CD4-positive, CD25-positive, alpha-beta regulatory T cell (primary cell): ENCODE results near the gene RALGAPA1. TPM values are rescaled to one million over a fixed set of nuclear protein-coding genes. Genes with fewer than 3 reads are reported as not detected.

Source experiments
- ATAC-seq, 2 donors: fragments of 150-1000 bp; cut with Tn5 transposase; one replicate each; pipeline ENCODE4 v1.10.0; 2021; ENCODE audit warnings: low read depth in 2 of 2, moderate number of reproducible peaks in 2 of 2, moderate library complexity in 1 of 2
- DNase-seq, 3 donors: peaks; one replicate each; pipeline versions ENCODE4 v3.0.0 to v3.0.0-alpha.2; 2012 to 2022; ENCODE audit warnings: mixed read lengths in 1 of 3
- H3K27ac ChIP-seq: one replicate; pipeline ENCODE4 v1.7.0; 2013; ENCODE audit warnings: mild to moderate bottlenecking, low read length; ENCODE audit not compliant: insufficient read depth, poor library complexity, severe bottlenecking
- H3K27me3 ChIP-seq: one replicate; pipeline ENCODE4 v1.7.0; 2013; ENCODE audit warnings: low read length; ENCODE audit not compliant: control insufficient read depth, insufficient read depth
- H3K36me3 ChIP-seq: one replicate; pipeline ENCODE4 v1.7.0; 2013; ENCODE audit warnings: mild to moderate bottlenecking, low read length, moderate library complexity; ENCODE audit not compliant: control insufficient read depth, insufficient read depth
- H3K4me1 ChIP-seq: 2 replicates; pipeline ENCODE4 v1.7.0; 2013; ENCODE audit warnings: mild to moderate bottlenecking, low read length; ENCODE audit not compliant: insufficient read depth, control insufficient read depth, poor library complexity, severe bottlenecking
- H3K4me3 ChIP-seq: one replicate; pipeline ENCODE4 v1.7.0; 2013; ENCODE audit warnings: low read depth, mild to moderate bottlenecking, low read length, moderate library complexity
- H3K9me3 ChIP-seq, 2 experiments: 1 replicate in 1 of 2; 2 replicates in 1 of 2; pipeline ENCODE4 v1.7.0; 2013; ENCODE audit warnings: low read length in 2 of 2, mild to moderate bottlenecking in 1 of 2, moderate library complexity in 1 of 2; ENCODE audit not compliant: control insufficient read depth in 2 of 2
- H3K27ac Mint-ChIP-seq, 3 donors: one replicate each; pipeline ENCODE4 v1.8.0; 2020 to 2022; ENCODE audit warnings: mild to moderate bottlenecking in 3 of 3, mixed read lengths in 3 of 3, moderate library complexity in 2 of 3
- H3K27me3 Mint-ChIP-seq: one replicate; pipeline ENCODE4 v1.8.0; 2022; ENCODE audit warnings: mild to moderate bottlenecking, mixed read lengths
- H3K36me3 Mint-ChIP-seq: one replicate; pipeline ENCODE4 v1.8.0; 2020; ENCODE audit warnings: mixed read lengths
- H3K4me1 Mint-ChIP-seq, 4 donors: one replicate each; pipeline ENCODE4 v1.8.0; 2020 to 2022; ENCODE audit warnings: mixed read lengths in 4 of 4, mild to moderate bottlenecking in 1 of 4
- H3K4me3 Mint-ChIP-seq, 4 donors: one replicate each; pipeline ENCODE4 v1.8.0; 2020 to 2022; ENCODE audit warnings: mild to moderate bottlenecking in 4 of 4, mixed read lengths in 4 of 4, moderate library complexity in 3 of 4
- H3K9me3 Mint-ChIP-seq, 7 donors: one replicate each; pipeline ENCODE4 v1.8.0; 2020 to 2022; ENCODE audit warnings: mixed read lengths in 7 of 7, mild to moderate bottlenecking in 3 of 7, moderate library complexity in 2 of 7
- polyA plus RNA-seq, 4 donors: library from polyadenylated mRNA; unstranded; fragments of 300-500 nt; fragmentation: Illumina TruSeq; gene quantifications; one replicate each; pipeline ENCODE4 v1.2.3, GENCODE V29; 2021
- total RNA-seq: library from RNA; stranded (reverse); gene quantifications from one replicate; pipeline ENCODE4 v1.2.3, GENCODE V29; 2022

Gene RALGAPA1
- total and polyA plus RNA-seq, 5 donors from 2014 or later: 14.0 to 93.6 (median 20.3) TPM

DNA sequence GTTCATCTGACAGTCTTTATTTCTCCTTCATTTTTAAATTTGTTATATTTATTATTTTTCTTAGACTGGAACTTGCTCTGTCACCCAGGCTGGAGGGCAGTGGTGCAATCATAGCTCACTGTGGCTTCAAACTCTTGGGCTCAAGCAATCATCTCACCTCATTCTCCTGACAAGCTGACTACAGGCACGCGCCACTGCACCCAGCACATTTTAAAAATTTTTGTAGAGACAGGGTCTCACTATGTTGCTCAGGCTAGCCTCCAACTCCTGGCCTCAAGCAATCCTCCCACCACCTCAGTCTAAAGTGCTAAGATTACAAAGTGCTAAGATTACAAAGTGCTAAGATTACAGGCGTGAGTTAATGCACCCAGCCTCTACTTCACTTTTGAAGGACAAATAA is 96.6 kb downstream of the RALGAPA1 start:
- no peak overlapping the region for H3K27ac ChIP-seq
- peaks cover 43% of the 10 kb centered on the region for H3K36me3 ChIP-seq
- Mint-ChIP-seq H3K4me1 (peaks cover 0 to 11% (median 6%) of the 10 kb centered on the region in 4 donors), H3K27me3 (no peaks in the 10 kb centered on the region), H3K27ac (no peak overlapping the region), H3K4me3 (no peak overlapping the region), H3K36me3 (peaks cover 65% of the 10 kb centered on the region), H3K9me3 (peaks cover 0 to 3% (median 0%) of the 10 kb centered on the region in 7 donors)
- no peaks in the 10 kb centered on the region for H3K9me3 ChIP-seq
- DNase-seq (no peak), ATAC-seq (no peak)
- H3K27me3 ChIP-seq: no peaks in the 10 kb centered on the region
- no peak overlapping the region for H3K4me3 ChIP-seq
- H3K4me1 ChIP-seq: no peaks in the 10 kb centered on the region

DNA sequence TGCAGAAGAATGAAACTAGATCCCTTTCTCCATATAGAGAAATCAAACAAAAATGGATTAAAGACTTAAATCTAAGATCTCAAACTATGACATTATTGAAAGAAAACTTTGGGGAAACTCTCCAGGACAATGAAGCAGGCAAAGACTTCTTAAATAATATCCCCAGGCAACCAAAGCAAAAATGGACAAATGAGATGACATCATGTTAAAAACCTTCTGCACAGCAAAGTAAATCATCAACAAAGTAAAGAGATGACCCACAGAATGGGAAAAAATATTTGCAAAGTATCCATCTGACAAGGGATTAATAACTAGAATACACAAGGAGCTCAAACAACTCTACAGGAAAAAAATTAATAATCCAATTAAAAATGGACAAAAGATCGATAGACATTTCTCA is 101.0 kb downstream of the RALGAPA1 start:
- no peaks in the 10 kb centered on the region for H3K9me3 ChIP-seq
- no peak overlapping the region for H3K4me3 ChIP-seq
- Mint-ChIP-seq H3K4me3 (no peak overlapping the region), H3K9me3 (peaks cover 0 to 3% (median 0%) of the 10 kb centered on the region in 7 donors), H3K36me3 (peaks cover 64% of the 10 kb centered on the region), H3K27ac (no peak overlapping the region), H3K4me1 (peaks cover 0 to 15% (median 8%) of the 10 kb centered on the region in 4 donors), H3K27me3 (no peaks in the 10 kb centered on the region)
- no peak overlapping the region for H3K27ac ChIP-seq
- no peak for DNase-seq
- peaks cover 25% of the 10 kb centered on the region for H3K36me3 ChIP-seq
- H3K4me1 ChIP-seq: no peaks in the 10 kb centered on the region
- H3K27me3 ChIP-seq: no peaks in the 10 kb centered on the region
- ATAC-seq: no peak

DNA sequence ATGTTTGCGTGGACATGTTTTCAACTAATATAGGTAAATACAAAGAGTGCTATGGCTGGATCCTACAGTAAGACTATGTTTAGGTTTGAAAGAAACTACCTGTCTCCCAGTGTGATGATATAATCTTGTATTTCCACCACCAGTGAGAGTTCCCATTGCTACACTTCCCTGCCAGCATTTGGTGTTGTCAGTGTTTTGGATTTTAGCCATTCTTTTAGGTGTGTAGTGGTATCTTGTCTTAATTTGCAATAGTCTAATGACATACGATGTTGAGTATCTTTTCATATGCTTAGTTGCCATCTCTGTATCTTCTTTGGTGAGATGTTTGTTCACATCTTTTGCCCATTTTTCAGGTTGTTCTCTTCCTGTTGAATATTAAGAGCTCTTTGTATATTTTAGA is 103.5 kb downstream of the RALGAPA1 start:
- Histone ChIP-seq H3K9me3 (no peaks in the 10 kb centered on the region), H3K36me3 (peaks cover 14% of the 10 kb centered on the region), H3K4me1 (no peaks in the 10 kb centered on the region), H3K27me3 (no peaks in the 10 kb centered on the region), H3K4me3 (no peak overlapping the region), H3K27ac (no peak overlapping the region)
- H3K9me3 Mint-ChIP-seq: peaks cover 0 to 2% (median 0%) of the 10 kb centered on the region in 7 donors
- DNase-seq: no peak
- no peaks in the 10 kb centered on the region for H3K27me3 Mint-ChIP-seq
- peaks cover 5 to 13% (median 6%) of the 10 kb centered on the region in 4 donors for H3K4me1 Mint-ChIP-seq
- peak overlapping the region in 1 of 3 donors; percentile 2 for H3K27ac Mint-ChIP-seq
- H3K36me3 Mint-ChIP-seq: peaks cover 47% of the 10 kb centered on the region
- no peak for ATAC-seq
- H3K4me3 Mint-ChIP-seq: no peak overlapping the region

DNA sequence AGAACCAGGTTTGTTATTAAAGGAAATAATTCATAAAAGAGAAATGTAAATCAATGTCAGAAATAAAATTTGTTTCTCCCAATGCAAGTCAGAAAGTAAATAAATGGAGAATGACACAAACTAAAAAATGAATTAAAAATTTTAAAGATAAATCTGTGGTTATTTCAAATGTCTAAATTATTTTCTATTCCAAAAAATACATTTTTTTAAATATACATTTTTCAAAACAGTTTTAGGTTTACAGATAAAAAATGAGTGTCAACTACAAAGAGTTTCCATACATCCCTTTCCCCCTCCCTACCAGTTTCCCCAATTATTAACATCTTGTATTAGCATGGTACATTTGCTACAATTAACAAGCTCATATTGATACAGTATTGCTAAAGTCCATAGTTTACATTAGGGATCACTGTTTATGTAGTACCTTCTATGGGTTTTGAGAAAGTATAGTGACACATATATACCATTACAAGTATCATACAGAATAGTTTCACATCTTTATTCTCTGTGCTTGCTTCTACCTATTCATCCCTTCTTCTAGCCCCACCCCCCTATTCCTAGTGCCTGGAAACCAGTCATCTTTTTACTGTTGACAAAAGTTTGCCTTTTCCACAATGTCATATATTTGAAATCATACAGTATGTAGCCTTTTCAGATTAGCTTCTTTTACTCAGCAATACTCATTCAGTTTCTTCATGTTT is 104.2 kb downstream of the RALGAPA1 start:
- Mint-ChIP-seq H3K27me3 (no peaks in the 10 kb centered on the region), H3K4me1 (peaks cover 5 to 12% (median 9%) of the 10 kb centered on the region in 4 donors), H3K36me3 (peaks cover 46% of the 10 kb centered on the region), H3K9me3 (peaks cover 0 to 2% (median 0%) of the 10 kb centered on the region in 7 donors), H3K27ac (no peak overlapping the region), H3K4me3 (no peak overlapping the region)
- ATAC-seq (no peak), DNase-seq (no peak)
- Histone ChIP-seq H3K27me3 (no peaks in the 10 kb centered on the region), H3K9me3 (no peaks in the 10 kb centered on the region), H3K36me3 (peaks cover 13% of the 10 kb centered on the region), H3K4me3 (no peak overlapping the region), H3K27ac (no peak overlapping the region), H3K4me1 (no peaks in the 10 kb centered on the region)

DNA sequence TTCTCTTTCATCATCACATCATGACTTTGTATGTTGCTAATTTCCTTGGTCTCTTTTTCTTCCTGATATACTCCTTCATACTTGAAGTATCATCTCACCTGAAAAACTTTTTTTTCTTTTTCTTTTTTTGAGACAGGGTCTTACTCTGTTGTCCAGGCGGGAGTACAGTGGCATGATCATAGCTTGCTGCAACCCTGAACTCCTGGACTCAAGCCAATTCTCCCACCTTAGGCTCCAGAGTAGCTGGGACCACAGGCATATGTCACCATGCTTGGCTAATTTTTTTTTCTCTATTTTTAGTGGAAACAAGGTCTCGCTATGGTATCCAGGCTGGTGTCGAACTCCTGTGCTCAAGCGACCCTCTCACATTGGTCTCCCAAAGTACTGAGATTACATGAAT is 107.6 kb downstream of the RALGAPA1 start:
- peaks cover 7 to 12% (median 10%) of the 10 kb centered on the region in 4 donors for H3K4me1 Mint-ChIP-seq
- H3K27ac Mint-ChIP-seq: no peak overlapping the region
- H3K9me3 Mint-ChIP-seq: peaks cover 0 to 1% (median 0%) of the 10 kb centered on the region in 7 donors
- DNase-seq (no peak), ATAC-seq (no peak)
- Histone ChIP-seq H3K27me3 (no peaks in the 10 kb centered on the region), H3K4me1 (no peaks in the 10 kb centered on the region), H3K36me3 (no peaks in the 10 kb centered on the region), H3K9me3 (no peaks in the 10 kb centered on the region), H3K4me3 (no peak overlapping the region), H3K27ac (no peak overlapping the region)
- peaks cover 20% of the 10 kb centered on the region for H3K36me3 Mint-ChIP-seq
- no peak overlapping the region for H3K4me3 Mint-ChIP-seq
- no peaks in the 10 kb centered on the region for H3K27me3 Mint-ChIP-seq

DNA sequence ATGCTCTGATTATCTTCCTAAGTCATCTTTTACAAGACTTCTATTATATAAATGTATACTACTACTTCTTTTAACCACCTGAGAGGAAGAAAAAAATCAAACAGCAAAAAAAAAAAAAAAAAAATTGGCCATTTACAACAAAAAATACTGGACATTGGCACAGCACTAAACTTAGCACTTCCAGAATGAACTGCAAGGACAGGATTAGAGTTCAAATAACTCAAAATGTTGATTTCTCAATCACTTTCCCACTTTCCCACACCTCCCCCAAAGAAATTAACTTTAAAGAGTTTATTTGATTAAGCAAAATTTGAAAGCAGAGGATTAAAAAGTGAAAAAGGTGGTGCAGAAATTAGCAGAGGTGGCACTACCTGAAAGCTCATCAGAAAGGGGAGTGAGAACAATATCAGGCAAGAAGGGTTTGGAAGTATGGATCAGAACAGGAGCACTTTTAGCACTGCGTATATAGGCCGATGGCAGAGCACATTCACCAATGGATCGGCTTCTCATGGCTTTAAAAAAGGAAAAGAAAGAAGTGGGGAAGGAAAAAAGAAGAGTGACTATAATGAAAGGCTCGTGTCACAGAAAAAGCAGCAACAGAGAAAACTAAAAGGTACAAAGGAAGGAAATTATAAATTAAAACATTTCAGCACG is 109.2 kb downstream of the RALGAPA1 start:
- Histone ChIP-seq H3K27me3 (no peaks in the 10 kb centered on the region), H3K4me3 (no peak overlapping the region), H3K4me1 (no peaks in the 10 kb centered on the region), H3K36me3 (no peaks in the 10 kb centered on the region), H3K27ac (no peak overlapping the region), H3K9me3 (no peaks in the 10 kb centered on the region)
- Mint-ChIP-seq H3K27ac (peak overlapping the region in 1 of 3 donors; percentile 13), H3K27me3 (no peaks in the 10 kb centered on the region), H3K36me3 (peaks cover 12% of the 10 kb centered on the region), H3K4me3 (no peak overlapping the region), H3K9me3 (peaks cover 0 to 1% (median 0%) of the 10 kb centered on the region in 7 donors), H3K4me1 (peaks cover 3 to 12% (median 10%) of the 10 kb centered on the region in 4 donors)
- ATAC-seq: no peak
- DNase-seq: no peak

DNA sequence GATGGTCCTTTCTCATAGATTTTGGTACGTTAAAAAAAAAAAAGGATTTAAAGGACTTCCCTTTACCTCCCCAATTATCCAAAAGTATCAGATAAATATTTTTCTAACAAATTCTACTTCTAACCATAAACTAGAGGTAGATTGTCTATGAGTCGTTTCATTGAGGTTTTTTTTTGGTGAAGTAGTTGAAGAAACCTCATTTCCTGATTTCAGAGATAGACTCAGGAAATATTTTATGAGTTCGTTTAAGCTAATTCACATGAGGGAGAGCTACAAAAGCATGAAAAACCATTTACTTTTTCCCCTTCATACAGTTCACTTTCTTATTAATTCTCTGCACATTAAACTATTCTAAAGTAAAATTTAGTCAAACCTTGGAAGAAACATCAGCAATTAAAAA is 112.5 kb downstream of the RALGAPA1 start:
- H3K9me3 Mint-ChIP-seq: peaks cover 0 to 1% (median 0%) of the 10 kb centered on the region in 7 donors
- H3K4me3 Mint-ChIP-seq: no peak overlapping the region
- no peaks in the 10 kb centered on the region for H3K4me1 ChIP-seq
- peaks cover 4% of the 10 kb centered on the region for H3K36me3 Mint-ChIP-seq
- no peak overlapping the region for H3K27ac ChIP-seq
- H3K27me3 ChIP-seq: no peaks in the 10 kb centered on the region
- ATAC-seq (no peak), DNase-seq (no peak)
- peaks cover 3 to 12% (median 8%) of the 10 kb centered on the region in 4 donors for H3K4me1 Mint-ChIP-seq
- no peaks in the 10 kb centered on the region for H3K27me3 Mint-ChIP-seq
- no peak overlapping the region for H3K27ac Mint-ChIP-seq
- H3K36me3 ChIP-seq: no peaks in the 10 kb centered on the region
- no peak overlapping the region for H3K4me3 ChIP-seq
- no peaks in the 10 kb centered on the region for H3K9me3 ChIP-seq
